Mesodermal cell (in vitro differentiated cells): ENCODE data around the gene SHISA6. TPM values are rescaled to one million over a fixed set of nuclear protein-coding genes. Genes with fewer than 3 reads are reported as not detected.

Experiments used
- H3K27ac ChIP-seq: 2 replicates; pipeline ENCODE4 v1.7.0; 2013; ENCODE audit warnings: mild to moderate bottlenecking, low read depth, low read length, moderate library complexity; ENCODE audit not compliant: severe bottlenecking
- H3K36me3 ChIP-seq: 2 replicates; pipeline ENCODE4 v1.7.1; 2013; ENCODE audit warnings: mild to moderate bottlenecking, low read length, moderate library complexity; ENCODE audit not compliant: control insufficient read depth, insufficient read depth
- H3K4me1 ChIP-seq: one replicate; pipeline ENCODE4 v1.7.1; 2013; ENCODE audit warnings: mild to moderate bottlenecking, low read length; ENCODE audit not compliant: insufficient read depth, control insufficient read depth, poor library complexity, severe bottlenecking
- H3K4me3 ChIP-seq: 2 replicates; pipeline ENCODE4 v1.7.0; 2013; ENCODE audit warnings: low read length, control low read depth, mild to moderate bottlenecking; ENCODE audit not compliant: insufficient read depth, poor library complexity, severe bottlenecking; ENCODE audit errors: extremely low read depth
- H3K9me3 ChIP-seq: 2 replicates; pipeline ENCODE4 v1.7.1; 2013; ENCODE audit warnings: mild to moderate bottlenecking, low read length, moderate library complexity; ENCODE audit not compliant: control insufficient read depth
- WGBS, 2 experiments: methylation state at CpG; one replicate each; pipeline ENCODE4 v1.1.5; 2013; ENCODE audit warnings: missing lambda C conversion rate in 2 of 2; ENCODE audit not compliant: insufficient coverage in 2 of 2; 5-methylcytosine and 5-hydroxymethylcytosine counted together
- polyA plus RNA-seq, 2 experiments: library from polyadenylated mRNA; stranded (reverse); fragments of 50-300 nt; gene quantifications; one replicate each; pipeline ENCODE4 v1.2.3, GENCODE V29; 2013

The SHISA6 gene
- polyA plus RNA-seq (2013, experiment 1 of 2): 2.0 TPM
- polyA plus RNA-seq (2013, experiment 2 of 2): 1.7 TPM

- H3K27ac ChIP-seq: no peak within 1 kb of the TSS
- no peaks in the 10 kb centered on the region for H3K36me3 ChIP-seq
- WGBS, 2 experiments: 0% methylated on average over 96 to 109 of the region's 126 CpGs
- peak within 1 kb of the TSS; percentile 41 for H3K4me3 ChIP-seq
- H3K4me1 ChIP-seq: peaks cover 9% of the 10 kb centered on the region
- no peaks in the 10 kb centered on the region for H3K9me3 ChIP-seq
Measured at GRCh38 chr17:11240841-11241610, at the start of gene SHISA6. TSS of gene SHISA6 (plus strand) at chr17:11241213.

DNA sequence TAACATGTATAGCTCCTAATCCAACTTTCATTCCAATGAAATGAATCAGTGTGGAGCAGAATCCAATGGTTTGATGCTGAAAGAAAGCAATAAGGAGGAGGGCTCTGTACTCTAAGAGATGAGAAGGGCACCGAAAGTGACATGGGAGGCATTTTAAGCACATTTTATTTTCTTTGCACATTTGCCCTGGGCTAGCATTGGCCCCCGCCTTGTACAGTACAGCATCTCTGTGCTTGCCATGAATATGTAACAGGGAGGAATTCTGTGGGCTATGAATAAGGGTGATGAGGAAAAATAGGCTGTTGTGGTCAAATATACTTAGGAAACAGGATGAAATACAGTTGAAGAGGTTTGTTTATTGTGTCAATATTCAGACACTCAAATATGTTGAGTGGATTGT lies 45.2 kb upstream of the SHISA6 start:
- 94 to 100% methylated on average over 2 of the region's 2 CpGs for WGBS, 2 experiments
- Histone ChIP-seq H3K4me1 (no peaks in the 10 kb centered on the region), H3K4me3 (no peak overlapping the region), H3K36me3 (no peaks in the 10 kb centered on the region), H3K9me3 (no peaks in the 10 kb centered on the region), H3K27ac (no peak overlapping the region)

DNA sequence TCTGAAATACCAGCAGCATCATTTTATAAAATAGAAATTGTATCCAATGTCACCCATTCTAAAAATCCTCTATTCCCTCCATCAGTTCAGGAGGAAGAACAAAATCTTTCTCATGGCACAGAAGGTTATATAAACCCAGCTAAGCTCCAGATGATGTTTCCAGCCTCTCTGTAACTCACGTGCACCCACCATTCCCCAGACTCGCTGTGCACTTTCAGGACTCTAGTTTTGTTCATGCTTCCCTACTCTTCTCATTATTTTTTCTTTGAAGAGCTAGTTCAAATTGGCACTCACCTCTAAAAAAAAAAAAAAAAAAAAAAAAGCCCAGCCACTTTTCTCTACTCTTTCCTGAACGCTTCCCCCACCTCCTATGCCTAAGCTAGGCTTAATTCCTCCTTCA lies 36.0 kb upstream of the SHISA6 start:
- no peak overlapping the region for H3K4me3 ChIP-seq
- H3K9me3 ChIP-seq: peaks cover 6% of the 10 kb centered on the region
- 56 to 91% methylated on average over 2 of the region's 3 CpGs for WGBS, 2 experiments
- no peaks in the 10 kb centered on the region for H3K36me3 ChIP-seq
- H3K4me1 ChIP-seq: no peaks in the 10 kb centered on the region
- H3K27ac ChIP-seq: no peak overlapping the region

DNA sequence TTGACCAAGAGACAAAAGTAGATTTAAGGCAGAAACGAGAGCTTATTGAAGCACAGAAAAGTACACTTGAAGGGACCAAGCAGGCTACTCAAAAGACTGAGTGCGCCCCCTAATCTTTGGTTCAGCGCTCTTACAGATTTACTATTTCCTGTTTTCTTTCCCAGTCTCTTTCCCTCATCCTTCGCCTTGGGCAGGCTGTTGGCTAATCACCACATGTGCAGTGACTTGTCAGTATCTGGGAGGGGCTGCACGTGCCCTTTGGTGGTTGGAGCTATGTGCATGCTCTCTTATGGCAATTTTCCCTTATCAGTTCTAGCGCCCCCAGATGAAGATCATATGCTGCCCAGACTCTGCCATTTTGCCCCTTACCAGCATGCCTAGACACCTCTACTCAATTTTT lies 35.4 kb upstream of the SHISA6 start:
- WGBS, 2 experiments: 81 to 90% methylated on average over 6 of the region's 6 CpGs
- H3K4me1 ChIP-seq: no peaks in the 10 kb centered on the region
- no peaks in the 10 kb centered on the region for H3K36me3 ChIP-seq
- H3K9me3 ChIP-seq: peaks cover 12% of the 10 kb centered on the region
- no peak overlapping the region for H3K27ac ChIP-seq
- H3K4me3 ChIP-seq: no peak overlapping the region

DNA sequence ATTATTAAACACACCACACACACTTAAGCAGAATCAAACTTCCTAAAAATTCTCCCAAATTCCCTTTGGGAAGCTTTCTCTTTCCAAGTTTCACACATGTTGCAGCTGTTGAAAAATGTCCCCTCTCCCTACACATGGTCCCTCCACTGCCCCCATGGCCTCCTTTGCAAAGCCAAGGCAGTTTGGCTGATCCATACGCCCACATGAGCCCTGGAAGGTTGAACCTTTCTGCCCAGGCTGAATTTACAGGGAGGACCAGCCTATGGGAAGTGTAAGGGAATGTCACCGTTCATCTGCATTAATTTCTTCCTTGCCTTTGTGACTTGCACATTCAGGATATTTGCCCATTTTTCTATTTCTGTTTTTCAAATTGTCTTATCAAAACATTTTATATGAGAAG lies 31.1 kb upstream of the SHISA6 start:
- no peak overlapping the region for H3K27ac ChIP-seq
- no peak overlapping the region for H3K4me3 ChIP-seq
- peaks cover 12% of the 10 kb centered on the region for H3K9me3 ChIP-seq
- H3K4me1 ChIP-seq: no peaks in the 10 kb centered on the region
- no peaks in the 10 kb centered on the region for H3K36me3 ChIP-seq
- 75% methylated on average over 1 of the region's 2 CpGs; no CpG with 5 or more reads in 1 of the 2 experiments for WGBS, 2 experiments

- no peaks in the 10 kb centered on the region for H3K36me3 ChIP-seq
- H3K4me3 ChIP-seq: no peak overlapping the region
- H3K27ac ChIP-seq: no peak overlapping the region
- no peaks in the 10 kb centered on the region for H3K4me1 ChIP-seq
- H3K9me3 ChIP-seq: peaks cover 12% of the 10 kb centered on the region
- WGBS, 2 experiments: 100% methylated on average over 2 of the region's 2 CpGs
Measured at GRCh38 chr17:11212792-11213191, 28.2 kb upstream of the SHISA6 start.

DNA sequence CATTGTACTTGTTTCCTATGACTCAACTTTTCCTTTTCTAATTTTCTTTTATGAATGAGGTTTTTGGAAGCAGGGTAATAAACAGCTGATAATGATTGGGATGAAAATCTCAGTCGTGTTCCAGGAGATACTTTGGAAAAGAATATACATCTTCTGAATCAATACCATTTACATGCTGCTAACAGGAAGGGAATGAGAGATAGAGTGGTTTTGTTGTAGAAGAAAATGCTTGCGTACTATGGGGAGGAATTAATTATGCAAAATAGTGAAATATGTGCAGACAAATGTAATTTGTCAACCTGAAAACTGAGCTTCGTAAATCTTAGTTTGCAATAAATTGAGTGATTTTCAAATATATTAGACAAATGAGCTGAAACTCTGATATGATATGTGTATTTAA lies 24.0 kb upstream of the SHISA6 start:
- 83 to 100% methylated on average over 1 to 2 of the region's 3 CpGs for WGBS, 2 experiments
- Histone ChIP-seq H3K36me3 (no peaks in the 10 kb centered on the region), H3K4me3 (no peak overlapping the region), H3K27ac (no peak overlapping the region), H3K9me3 (no peaks in the 10 kb centered on the region), H3K4me1 (no peaks in the 10 kb centered on the region)

GRCh38 chr17:11221196-11221595 lies 19.8 kb upstream of the SHISA6 start:
- Histone ChIP-seq H3K4me3 (no peak overlapping the region), H3K9me3 (no peaks in the 10 kb centered on the region), H3K27ac (no peak overlapping the region), H3K4me1 (no peaks in the 10 kb centered on the region), H3K36me3 (no peaks in the 10 kb centered on the region)
- WGBS, 2 experiments: 100% methylated on average over 1 of the region's 4 CpGs

- H3K27ac ChIP-seq: no peak overlapping the region
- H3K9me3 ChIP-seq: no peaks in the 10 kb centered on the region
- no peak overlapping the region for H3K4me3 ChIP-seq
- no peaks in the 10 kb centered on the region for H3K36me3 ChIP-seq
- 86 to 89% methylated on average over 4 to 5 of the region's 5 CpGs for WGBS, 2 experiments
- no peaks in the 10 kb centered on the region for H3K4me1 ChIP-seq
Measured at GRCh38 chr17:11221721-11222120, 19.3 kb upstream of the SHISA6 start.

GRCh38 chr17:11238705-11239104 lies 2.3 kb upstream of the SHISA6 start:
- no peaks in the 10 kb centered on the region for H3K36me3 ChIP-seq
- H3K9me3 ChIP-seq: no peaks in the 10 kb centered on the region
- H3K4me1 ChIP-seq: peaks cover 2% of the 10 kb centered on the region
- no peak overlapping the region for H3K27ac ChIP-seq
- 47 to 50% methylated on average over 4 of the region's 4 CpGs for WGBS, 2 experiments
- H3K4me3 ChIP-seq: no peak overlapping the region

DNA sequence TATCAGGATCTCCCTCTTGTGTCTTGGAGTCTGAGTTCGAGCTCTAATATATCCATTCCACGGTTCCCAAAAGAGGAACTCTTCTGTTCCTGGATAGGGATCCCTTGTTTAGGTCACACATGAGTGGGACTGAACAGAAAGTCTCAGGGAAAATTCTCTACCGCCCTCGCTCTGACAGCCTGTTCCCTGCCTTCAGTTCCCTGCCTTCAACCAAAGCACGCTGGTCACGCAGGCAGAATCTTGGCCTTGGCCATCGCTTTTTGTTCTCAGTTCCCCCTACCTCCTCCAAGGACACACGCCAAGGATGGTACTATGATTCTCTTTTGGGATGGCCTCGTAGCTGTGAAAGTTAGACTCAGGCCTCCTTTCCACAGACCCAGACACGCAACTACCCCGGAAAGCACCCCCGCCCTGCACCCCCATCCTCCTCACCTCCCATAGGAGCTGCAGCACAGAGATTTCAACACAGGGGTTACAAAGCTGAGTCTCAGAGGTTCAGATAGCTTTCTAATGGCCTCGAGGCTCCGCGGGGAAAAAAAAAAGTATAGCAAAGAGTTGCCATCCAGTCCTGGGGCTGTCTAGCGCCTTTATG lies 1.5 kb upstream of the SHISA6 start:
- Histone ChIP-seq H3K9me3 (no peaks in the 10 kb centered on the region), H3K4me1 (peaks cover 2% of the 10 kb centered on the region), H3K4me3 (peak overlapping the region; percentile 41), H3K27ac (no peak overlapping the region), H3K36me3 (no peaks in the 10 kb centered on the region)
- 36 to 55% methylated on average over 9 to 11 of the region's 16 CpGs for WGBS, 2 experiments
